ENCODE measurements around the gene PAK1IP1. TPM values are rescaled to one million over a fixed set of nuclear protein-coding genes. Genes with fewer than 3 reads are reported as not detected.
"Not testable (repeated sequence)": the region's sequence is repeated elsewhere in the genome, so short reads cannot be mapped to it uniquely, and the experiment has no call there.

Gene PAK1IP1
- total RNA-seq, 1 donor from 2014 or later, result 21.9 TPM

DNA sequence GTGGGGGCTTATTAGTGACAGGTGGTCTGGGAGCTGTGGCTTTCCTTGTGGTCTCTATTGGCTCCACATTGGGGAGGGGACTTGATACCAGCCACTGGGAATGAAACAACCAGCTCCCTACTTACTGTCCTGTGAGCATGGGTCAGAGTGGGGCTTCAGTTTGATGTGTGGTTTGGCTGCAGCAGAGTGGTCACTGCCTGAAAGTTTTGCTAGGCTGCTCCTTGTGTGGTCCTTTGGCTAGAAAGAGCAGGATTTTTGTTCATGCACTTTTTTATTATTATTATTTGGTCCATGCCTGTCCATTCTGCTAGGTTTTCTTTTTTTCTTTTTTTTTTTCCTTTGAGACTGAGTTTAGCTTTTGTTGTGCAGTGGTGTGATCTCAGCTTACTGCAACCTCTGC, 45.3 kb downstream of the PAK1IP1 start:
- TF ChIP-seq EZH2 (IDR thresholded peaks at IDR 0.05; ENCODE audit: insufficient read depth, low read length), result no peak
- TF ChIP-seq, protein P1, sequence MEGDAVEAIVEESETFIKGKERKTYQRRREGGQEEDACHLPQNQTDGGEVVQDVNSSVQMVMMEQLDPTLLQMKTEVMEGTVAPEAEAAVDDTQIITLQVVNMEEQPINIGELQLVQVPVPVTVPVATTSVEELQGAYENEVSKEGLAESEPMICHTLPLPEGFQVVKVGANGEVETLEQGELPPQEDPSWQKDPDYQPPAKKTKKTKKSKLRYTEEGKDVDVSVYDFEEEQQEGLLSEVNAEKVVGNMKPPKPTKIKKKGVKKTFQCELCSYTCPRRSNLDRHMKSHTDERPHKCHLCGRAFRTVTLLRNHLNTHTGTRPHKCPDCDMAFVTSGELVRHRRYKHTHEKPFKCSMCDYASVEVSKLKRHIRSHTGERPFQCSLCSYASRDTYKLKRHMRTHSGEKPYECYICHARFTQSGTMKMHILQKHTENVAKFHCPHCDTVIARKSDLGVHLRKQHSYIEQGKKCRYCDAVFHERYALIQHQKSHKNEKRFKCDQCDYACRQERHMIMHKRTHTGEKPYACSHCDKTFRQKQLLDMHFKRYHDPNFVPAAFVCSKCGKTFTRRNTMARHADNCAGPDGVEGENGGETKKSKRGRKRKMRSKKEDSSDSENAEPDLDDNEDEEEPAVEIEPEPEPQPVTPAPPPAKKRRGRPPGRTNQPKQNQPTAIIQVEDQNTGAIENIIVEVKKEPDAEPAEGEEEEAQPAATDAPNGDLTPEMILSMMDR (IDR thresholded peaks at IDR 0.05; ENCODE audit: insufficient read depth, low read depth, low read length), result no peak

DNA sequence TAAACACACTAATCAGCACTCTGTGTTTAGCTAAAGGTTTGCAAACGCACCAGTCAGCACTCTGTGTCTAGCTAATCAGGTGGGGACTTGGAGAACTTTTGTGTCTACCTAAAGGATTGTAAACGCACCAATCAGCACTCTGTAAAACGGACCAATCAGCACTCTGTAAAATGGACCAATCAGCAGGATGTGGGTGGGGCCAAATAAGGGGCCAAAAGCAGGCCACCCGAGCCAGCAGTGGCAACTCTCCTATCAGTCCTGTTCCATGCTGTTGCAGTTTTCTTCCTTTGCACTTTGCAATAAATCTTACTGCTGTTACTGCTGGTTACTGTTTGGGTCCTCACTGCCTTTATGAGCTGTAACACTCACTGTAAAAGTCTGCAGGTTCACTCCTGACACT, 46.9 kb downstream of the PAK1IP1 start:
- H3K9me3 Mint-ChIP-seq (ENCODE audit: unreplicated experiment); H3K27me3 ChIP-seq (ENCODE audit: insufficient read depth, low read length); H3K27ac ChIP-seq (ENCODE audit: low read depth, low read length); H3K79me2 ChIP-seq (ENCODE audit: insufficient read depth, low read length); H2AFZ ChIP-seq (ENCODE audit: low read depth, low read length); H3K4me3 Mint-ChIP-seq (ENCODE audit: unreplicated experiment); FAIRE-seq; DNase-seq (ENCODE audit: low read depth); H3K4me2 ChIP-seq (ENCODE audit: low read length); H4K20me1 ChIP-seq (ENCODE audit: insufficient read depth, low read length); H3K9ac ChIP-seq (ENCODE audit: low read length); H3K27ac Mint-ChIP-seq (ENCODE audit: unreplicated experiment); H3K27me3 Mint-ChIP-seq (ENCODE audit: low read depth, unreplicated experiment); H3K4me1 Mint-ChIP-seq (ENCODE audit: low read depth, unreplicated experiment); H3K9me3 ChIP-seq (ENCODE audit: insufficient read depth, low read depth, low read length); H3K4me3 ChIP-seq (ENCODE audit: insufficient read depth, low read depth, low read length); H3K36me3 ChIP-seq (ENCODE audit: insufficient read depth, low read length); H3K4me1 ChIP-seq (ENCODE audit: insufficient read depth, low read length): not testable (repeated sequence)
- peaks cover 16% of the 10 kb centered on the region for H3K36me3 Mint-ChIP-seq (ENCODE audit: low read depth, unreplicated experiment)

More for the DNA sequence above, 45.3 kb downstream of the PAK1IP1 start:
- DNase-seq (ENCODE audit: low read depth) (no peak), FAIRE-seq (no peak)
- H3K4me1 Mint-ChIP-seq (ENCODE audit: low read depth, unreplicated experiment), result peaks cover 5% of the 10 kb centered on the region
- H3K27me3 ChIP-seq (ENCODE audit: insufficient read depth, low read length), result no peaks in the 10 kb centered on the region
- H2AFZ ChIP-seq (ENCODE audit: low read depth, low read length), result no peak overlapping the region
- no peak overlapping the region for H3K4me3 Mint-ChIP-seq (ENCODE audit: unreplicated experiment)
- H3K4me3 ChIP-seq (ENCODE audit: insufficient read depth, low read depth, low read length), result no peak overlapping the region
- H4K20me1 ChIP-seq (ENCODE audit: insufficient read depth, low read length), result no peaks in the 10 kb centered on the region
- H3K9me3 ChIP-seq (ENCODE audit: insufficient read depth, low read depth, low read length), result no peaks in the 10 kb centered on the region
- no peaks in the 10 kb centered on the region for H3K36me3 ChIP-seq (ENCODE audit: insufficient read depth, low read length)
- H3K4me2 ChIP-seq (ENCODE audit: low read length), result no peak overlapping the region
- H3K9me3 Mint-ChIP-seq (ENCODE audit: unreplicated experiment), result no peaks in the 10 kb centered on the region
- no peak overlapping the region for H3K27ac ChIP-seq (ENCODE audit: low read depth, low read length)
- H3K9ac ChIP-seq (ENCODE audit: low read length), result no peak overlapping the region
- peaks cover 16% of the 10 kb centered on the region for H3K36me3 Mint-ChIP-seq (ENCODE audit: low read depth, unreplicated experiment)
- no peaks in the 10 kb centered on the region for H3K27me3 Mint-ChIP-seq (ENCODE audit: low read depth, unreplicated experiment)
- no peak overlapping the region for H3K27ac Mint-ChIP-seq (ENCODE audit: unreplicated experiment)
- no peaks in the 10 kb centered on the region for H3K79me2 ChIP-seq (ENCODE audit: insufficient read depth, low read length)
- peaks cover 5% of the 10 kb centered on the region for H3K4me1 ChIP-seq (ENCODE audit: insufficient read depth, low read length)

DNA sequence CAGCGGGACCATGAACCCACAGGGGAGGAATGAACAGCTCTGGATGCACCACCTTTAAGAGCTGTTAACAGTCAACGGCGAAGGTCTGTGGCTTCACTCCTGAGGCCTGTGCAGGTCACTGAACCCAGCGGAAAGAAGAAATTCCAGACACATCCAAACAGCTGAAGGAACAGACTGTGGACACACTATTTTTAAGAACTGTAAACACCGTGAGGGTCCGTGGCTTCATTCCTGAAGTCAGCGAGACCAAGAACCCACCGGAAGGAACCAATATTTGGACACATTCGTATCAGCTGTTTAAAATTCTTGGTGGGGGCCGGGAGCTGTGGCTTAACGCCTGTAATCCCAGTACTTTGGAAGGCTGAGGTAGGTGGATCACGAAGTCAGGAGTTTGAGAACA, 47.5 kb downstream of the PAK1IP1 start:
- no peaks in the 10 kb centered on the region for H4K20me1 ChIP-seq (ENCODE audit: insufficient read depth, low read length)
- no peak overlapping the region for H3K9ac ChIP-seq (ENCODE audit: low read length)
- H3K27ac ChIP-seq (ENCODE audit: low read depth, low read length), result no peak overlapping the region
- Mint-ChIP-seq H3K4me3 (ENCODE audit: unreplicated experiment) (no peak overlapping the region), H3K27me3 (ENCODE audit: low read depth, unreplicated experiment) (no peaks in the 10 kb centered on the region), H3K9me3 (ENCODE audit: unreplicated experiment) (no peaks in the 10 kb centered on the region), H3K27ac (ENCODE audit: unreplicated experiment) (no peak overlapping the region), H3K4me1 (ENCODE audit: low read depth, unreplicated experiment) (no peaks in the 10 kb centered on the region), H3K36me3 (ENCODE audit: low read depth, unreplicated experiment) (peaks cover 16% of the 10 kb centered on the region)
- no peak overlapping the region for H2AFZ ChIP-seq (ENCODE audit: low read depth, low read length)
- FAIRE-seq (no peak), DNase-seq (ENCODE audit: low read depth) (no peak)
- TF ChIP-seq, protein P1 (IDR thresholded peaks at IDR 0.05; ENCODE audit: insufficient read depth, low read depth, low read length), result no peak
- TF ChIP-seq EZH2 (IDR thresholded peaks at IDR 0.05; ENCODE audit: insufficient read depth, low read length), result no peak
- H3K4me3 ChIP-seq (ENCODE audit: insufficient read depth, low read depth, low read length), result no peak overlapping the region
- no peaks in the 10 kb centered on the region for H3K79me2 ChIP-seq (ENCODE audit: insufficient read depth, low read length)
- peaks cover 5% of the 10 kb centered on the region for H3K4me1 ChIP-seq (ENCODE audit: insufficient read depth, low read length)
- no peaks in the 10 kb centered on the region for H3K27me3 ChIP-seq (ENCODE audit: insufficient read depth, low read length)
- H3K36me3 ChIP-seq (ENCODE audit: insufficient read depth, low read length), result no peaks in the 10 kb centered on the region
- no peaks in the 10 kb centered on the region for H3K9me3 ChIP-seq (ENCODE audit: insufficient read depth, low read depth, low read length)
- H3K4me2 ChIP-seq (ENCODE audit: low read length), result no peak overlapping the region
